Measurements from ENCODE around the gene ARRB1.

ARRB1 gene

DNA sequence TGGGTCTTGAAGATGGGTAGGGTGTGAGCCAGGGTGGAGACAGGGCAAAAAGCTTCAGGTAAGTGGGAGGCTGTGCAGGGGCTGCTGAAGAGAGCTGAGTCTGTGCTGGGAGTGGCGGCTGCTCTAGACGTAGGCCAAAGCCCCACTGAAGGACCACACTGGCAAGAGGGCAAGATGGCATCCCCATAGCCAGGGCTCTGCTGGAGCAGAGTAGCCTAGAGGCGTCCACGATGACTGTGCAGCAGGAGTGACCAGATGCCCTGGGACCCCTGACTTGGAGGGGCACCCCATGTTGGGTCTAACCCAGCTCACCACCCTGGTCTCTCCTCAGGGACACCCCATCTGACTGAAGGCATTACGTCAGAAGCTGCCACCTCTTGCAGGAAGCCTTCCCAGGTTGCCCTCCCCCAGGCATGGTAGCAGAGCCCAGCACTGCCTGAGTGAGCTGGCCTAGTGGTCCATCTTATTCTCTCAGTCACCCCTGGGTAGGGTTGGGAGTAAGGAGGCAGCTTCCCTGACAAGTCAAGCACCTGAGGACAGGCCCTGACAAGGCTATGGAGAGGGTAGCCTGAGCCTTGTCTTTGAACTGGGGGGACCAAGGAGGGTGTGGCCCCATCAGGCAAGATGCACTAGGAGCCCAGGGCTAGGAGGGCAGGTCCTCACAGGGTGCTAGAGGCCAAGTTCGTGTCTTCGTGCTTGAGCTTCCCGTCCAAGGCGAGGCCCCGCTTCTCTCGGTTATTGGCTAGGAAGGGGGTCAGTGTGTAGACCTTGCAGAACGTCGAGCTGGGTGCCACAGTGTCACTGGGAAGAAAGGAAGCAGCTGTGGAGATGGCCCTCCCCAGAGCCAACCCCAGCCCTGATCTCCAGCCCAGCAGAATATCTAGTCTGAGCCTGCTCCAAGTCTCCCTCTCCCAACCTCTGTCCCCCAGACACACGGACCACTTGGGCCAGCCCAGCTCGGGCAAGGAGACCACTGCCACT is 77.8 kb downstream of the ARRB1 start:
- DNase-seq, result no peak

DNA sequence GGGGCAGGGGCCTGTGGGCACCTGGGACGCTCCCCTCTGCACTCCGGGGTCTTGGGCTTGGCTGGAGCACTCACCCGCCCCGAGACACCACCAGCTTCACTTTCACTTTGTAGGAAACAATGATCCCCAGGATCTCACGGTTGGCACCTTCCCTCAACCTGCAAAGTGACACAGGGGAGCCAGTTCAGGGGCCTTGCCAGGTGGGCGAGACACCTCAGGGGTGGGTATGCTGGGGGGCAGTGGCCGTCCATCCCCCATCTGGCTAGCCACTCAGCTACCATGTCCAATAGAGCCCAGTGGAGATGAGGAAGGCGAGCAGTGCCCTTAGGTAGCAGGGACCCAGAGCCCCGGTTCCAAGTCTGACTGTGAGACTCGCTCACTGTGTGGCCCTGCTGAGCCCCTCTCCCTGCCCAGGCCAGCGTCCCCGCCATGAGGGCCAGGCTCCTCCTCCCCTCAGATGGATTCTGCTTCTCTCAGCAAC is 78.6 kb downstream of the ARRB1 start:
- DNase-seq, result no peak

- no peak for DNase-seq
These were observed 79.1 kb downstream of the ARRB1 start for GRCh38 chr11:75272391-75272790.

- DNase-seq, result no peak
These were observed 79.7 kb downstream of the ARRB1 start for GRCh38 chr11:75271730-75272129.

DNA sequence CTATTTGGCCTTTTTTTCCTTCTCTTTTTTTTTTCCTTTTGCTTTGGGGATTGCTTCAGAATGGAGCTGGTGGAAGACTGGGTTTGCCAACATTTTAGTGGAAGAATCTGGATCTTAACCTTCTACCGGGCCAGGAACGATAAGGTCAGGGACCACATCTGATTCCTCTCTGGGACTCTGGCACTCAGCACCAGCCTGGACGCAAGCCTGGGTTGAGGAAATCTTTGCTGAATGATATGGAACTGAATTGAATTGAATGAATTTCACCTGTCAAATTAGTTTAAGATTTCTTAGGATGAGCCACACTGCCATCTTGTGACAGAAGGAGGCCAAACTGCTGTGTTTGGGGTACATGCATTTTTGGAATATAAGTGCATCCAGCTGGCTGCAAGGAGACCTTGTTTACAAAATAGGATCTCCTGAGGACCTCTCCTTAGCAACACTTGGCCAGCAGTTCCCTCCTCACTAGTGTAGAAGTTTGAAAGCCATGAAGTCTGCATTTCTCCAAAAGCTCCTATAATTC is 80.5 kb downstream of the ARRB1 start:
- DNase-seq, result peak; percentile 35

DNA sequence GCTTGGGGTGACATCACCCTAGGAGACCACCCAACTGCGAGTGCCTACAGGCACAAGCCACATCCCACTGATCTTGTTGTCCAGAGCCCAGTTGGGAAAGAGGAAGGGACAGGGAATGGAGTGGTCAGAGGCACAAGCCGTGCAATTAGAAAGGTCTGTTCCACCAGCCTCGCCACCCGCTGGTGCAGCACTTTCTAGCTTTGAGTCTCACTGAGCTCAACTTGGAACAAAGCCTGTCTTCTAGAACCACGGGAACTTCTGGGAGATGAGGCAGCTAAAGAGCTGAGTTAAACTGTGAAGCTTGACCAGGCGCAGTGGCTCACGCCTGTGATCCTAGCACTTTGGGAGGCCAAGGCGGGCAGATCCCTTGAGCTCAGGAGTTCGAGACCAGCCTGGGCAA is 81.6 kb downstream of the ARRB1 start:
- no peak for DNase-seq

GRCh38 chr11:75269367-75269660 is 82.1 kb downstream of the ARRB1 start:
- no peak for DNase-seq

DNA sequence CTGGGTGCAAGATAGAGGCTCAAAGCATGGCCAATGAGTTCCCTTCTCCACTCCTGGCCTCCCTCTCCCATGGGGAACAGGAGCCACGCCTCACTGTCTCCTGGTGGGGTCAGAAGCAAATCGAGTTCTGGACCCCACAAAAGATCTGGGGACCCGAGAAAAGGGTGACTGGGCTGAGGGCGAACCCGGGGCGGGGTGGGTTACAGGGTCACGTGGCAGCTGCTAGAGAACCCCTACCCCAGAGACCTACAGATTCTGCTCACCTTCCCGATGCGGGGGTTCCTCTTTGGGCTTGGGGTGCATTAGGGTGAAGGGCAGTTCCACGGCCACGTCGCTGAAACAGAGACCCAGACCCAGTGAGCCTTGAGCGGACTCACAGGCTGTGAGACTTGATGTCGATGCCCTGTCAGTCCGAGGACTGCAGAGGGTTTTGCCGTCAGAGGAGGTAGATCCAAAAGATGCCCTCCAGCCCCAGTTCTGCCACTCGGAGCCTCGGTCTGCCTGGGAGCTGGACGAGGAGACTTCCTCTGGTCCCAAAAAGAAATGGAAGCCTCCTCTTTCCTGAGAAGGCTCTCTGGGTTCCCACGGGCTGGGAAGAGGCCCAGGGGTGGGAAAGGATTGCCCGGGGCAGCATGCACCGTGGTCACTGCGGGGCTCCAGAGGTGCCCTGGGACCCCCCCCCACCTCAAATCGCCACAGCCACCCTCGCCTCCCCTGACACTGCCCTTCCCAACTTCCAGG is 82.7 kb downstream of the ARRB1 start:
- no peak for DNase-seq

DNA sequence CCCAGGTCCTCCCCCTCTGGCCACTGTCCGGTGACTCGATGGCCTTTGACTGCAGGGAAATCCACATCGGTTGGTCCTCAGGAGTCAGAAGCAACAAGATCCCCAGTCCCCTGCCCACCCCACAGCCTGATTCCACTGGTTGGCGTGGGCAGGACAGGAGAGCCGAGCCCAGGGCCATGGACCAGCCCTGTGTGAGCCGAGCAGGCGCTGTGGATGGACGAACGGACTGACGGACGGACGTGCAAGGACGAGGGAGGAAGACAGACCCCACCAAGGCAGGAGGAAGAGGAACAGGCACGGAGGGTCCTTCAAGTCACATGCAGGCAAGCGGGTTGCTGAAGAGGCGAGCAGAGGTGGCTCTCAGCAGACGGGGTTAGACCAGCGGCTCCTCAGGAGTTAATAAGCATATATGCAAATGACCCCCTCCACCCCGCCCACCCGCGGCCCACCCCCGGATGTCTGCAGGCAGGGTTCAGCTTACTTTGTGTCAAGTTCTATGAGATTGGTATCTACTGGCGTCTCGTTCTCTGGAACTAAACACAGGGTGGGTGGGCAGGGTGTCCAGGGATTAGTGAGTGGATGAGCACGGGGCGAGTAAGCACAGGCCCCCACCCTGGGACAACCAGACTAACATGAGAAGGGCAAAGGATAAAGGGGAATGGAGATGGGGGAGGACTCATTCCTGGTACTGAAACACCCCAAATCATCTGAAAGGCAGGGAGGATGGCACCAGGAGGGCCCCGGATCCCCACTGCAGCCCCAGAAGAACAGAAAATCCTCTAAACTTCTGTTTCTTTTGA is 84.1 kb downstream of the ARRB1 start:
- no peak for DNase-seq

GRCh38 chr11:75265851-75266531 is 85.5 kb downstream of the ARRB1 start:
- no peak for DNase-seq

GRCh38 chr11:75264971-75265370 is 86.5 kb downstream of the ARRB1 start:
- DNase-seq, result no peak

- no peak for DNase-seq
These were observed 87.1 kb downstream of the ARRB1 start for GRCh38 chr11:75264356-75264755.

DNA sequence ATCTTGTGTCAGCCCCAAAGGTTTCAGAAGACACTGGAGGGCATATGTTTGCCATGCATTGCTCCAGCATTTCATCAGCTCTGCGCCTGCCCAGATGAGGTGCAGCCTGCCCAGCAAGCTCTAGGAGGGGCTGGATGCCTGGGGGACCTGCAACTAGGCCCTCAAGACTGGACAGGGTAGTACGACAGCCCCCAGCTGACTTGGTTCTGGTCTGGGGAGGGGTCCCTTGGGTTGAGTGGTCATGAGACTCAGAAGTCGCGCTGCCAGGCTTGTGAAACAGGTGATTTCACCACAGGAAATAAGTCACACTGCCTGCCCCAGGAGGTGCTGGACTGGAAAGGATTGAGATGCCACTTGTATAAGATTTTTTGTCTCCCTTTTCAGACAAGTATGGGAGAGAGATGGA is 87.5 kb downstream of the ARRB1 start:
- no peak for DNase-seq

- no peak for DNase-seq
These were observed 88.3 kb downstream of the ARRB1 start for GRCh38 chr11:75262961-75263852.

- DNase-seq, result no peak
These were observed 89.0 kb downstream of the ARRB1 start for GRCh38 chr11:75262436-75262835.

GRCh38 chr11:75261902-75262361 is 89.5 kb downstream of the ARRB1 start:
- DNase-seq, result no peak

- no peak for DNase-seq
These were observed 90.9 kb downstream of the ARRB1 start for GRCh38 chr11:75260396-75261170.

- no peak for DNase-seq
These were observed 97.1 kb downstream of the ARRB1 start for GRCh38 chr11:75254326-75254725.

- no peak for DNase-seq
These were observed 101.8 kb downstream of the ARRB1 start for GRCh38 chr11:75249704-75250103.

GRCh38 chr11:75248924-75249256 is 102.6 kb downstream of the ARRB1 start:
- DNase-seq, result no peak
